ENCODE results near the gene PRSS57.

DNA sequence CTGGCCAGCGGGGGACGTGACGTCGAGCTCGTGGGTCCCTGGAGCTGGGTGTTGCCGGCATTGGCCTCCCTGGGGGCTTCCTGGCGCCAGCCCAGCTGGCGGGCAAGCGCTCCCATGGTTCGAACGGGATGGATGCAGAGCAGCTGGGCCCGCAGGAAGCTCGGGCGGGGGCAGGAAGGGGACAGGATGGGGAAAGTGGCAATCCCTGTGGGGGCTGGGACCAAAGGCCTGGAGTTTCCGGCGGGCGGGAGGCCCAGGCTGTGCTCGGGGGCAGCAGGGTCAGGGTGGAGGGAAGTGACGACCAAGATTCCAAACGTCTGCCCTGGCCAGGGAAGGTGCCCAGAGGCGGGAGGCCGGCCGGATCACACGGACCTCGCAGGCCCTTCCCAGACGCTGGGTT is 32.8 kb upstream of the PRSS57 start:
- TF ChIP-seq CTCF (IDR thresholded peaks at IDR 0.05): no peak
- no peak for TF ChIP-seq POLR2A (IDR thresholded peaks at IDR 0.05)
